NCI-H446 treated with DMSO at 0.1 percent for 48 hours (cell line): Measurements from ENCODE around the gene NEK7.
A peak's percentile ranks its signal among the peaks of the same experiment; 100 is the strongest.

Experiments used
- DNase-seq: peaks from one replicate; lab custom pipeline; 2025; lab: John Stamatoyannopoulos, UW

The NEK7 gene

GRCh38 chr1:198143797-198144196 lies 13.0 kb upstream of the NEK7 start:
- no peak for DNase-seq

DNA sequence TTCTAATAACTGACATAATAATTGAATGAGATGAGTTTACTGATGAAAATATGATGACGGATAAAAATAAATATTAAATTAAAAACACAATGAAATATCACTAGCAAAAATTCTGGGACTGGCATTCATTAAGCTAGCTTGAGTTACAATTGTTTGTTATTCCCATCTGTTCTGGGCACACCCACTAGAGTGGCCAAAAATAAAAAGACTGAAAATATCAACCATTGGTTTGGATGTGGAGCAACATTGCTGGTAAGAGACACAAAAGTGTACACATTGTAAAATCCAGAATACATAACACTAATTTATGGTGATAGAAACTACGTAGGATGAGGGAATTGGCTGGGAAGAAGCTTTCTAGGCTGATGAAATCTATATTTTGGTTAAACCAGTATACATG lies 9.6 kb upstream of the NEK7 start:
- no peak for DNase-seq

- no peak for DNase-seq
These were observed 6.4 kb upstream of the NEK7 start for GRCh38 chr1:198150369-198150768.

DNA sequence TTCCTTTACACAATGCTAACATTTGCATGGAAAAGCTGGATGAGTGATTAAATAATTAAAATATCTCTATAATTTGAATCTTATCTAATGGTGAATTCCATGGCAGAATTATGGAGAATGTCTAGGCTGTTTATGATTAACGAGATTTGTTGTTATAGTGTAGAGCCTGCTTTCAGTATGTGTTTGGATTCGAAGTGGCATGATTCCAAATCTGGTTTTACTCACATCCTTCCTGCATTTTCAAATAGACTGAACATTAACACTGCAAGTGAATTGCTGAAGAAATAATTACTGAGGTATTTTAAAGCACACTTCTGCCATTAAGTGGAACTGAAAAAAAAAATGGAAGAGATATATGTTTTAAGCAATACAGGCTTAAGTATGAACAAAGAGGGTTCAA lies 5.1 kb upstream of the NEK7 start:
- DNase-seq, result no peak

DNA sequence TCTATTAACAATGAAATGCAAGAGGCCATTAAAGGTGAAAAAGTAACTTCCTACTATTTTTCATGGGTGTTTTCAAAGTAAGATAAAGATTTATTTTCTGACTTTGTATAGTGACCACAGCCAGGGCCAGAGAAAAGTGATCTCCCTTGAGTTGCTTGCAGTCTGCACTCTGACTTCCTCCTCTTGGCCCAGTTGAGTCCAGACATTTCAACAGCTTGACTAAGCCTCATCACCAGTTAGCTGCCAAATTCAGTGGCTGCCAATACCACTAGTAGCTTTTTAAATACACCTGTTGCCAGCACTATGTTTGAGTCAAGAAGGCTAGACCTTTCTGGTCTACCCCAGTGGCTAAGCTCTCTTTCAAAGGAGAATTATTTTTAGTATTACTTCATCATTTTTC lies 3.7 kb upstream of the NEK7 start:
- peak; percentile 53 for DNase-seq

DNA sequence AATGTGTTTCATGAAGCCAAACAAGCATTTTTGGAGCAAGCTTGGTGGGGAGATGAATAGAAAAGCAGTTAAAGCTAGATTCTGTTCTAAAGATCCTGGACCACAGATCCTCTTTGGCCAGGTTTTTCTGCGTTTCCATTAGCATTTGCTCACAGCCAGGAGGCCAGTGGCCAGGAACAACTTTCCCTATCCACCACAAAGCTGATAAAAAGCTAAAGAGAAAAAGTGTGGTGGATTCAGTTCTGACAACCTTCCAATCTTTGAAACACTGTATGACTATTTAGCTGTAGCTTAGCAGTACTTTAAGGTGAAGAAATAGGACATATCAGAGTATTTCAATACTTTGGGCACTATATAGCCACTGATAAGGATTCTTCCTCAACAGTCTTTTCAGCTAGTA lies 3.0 kb upstream of the NEK7 start:
- DNase-seq, result no peak

- DNase-seq, result peak; percentile 74
These were observed 1.5 kb upstream of the NEK7 start for GRCh38 chr1:198155253-198155652.

DNA sequence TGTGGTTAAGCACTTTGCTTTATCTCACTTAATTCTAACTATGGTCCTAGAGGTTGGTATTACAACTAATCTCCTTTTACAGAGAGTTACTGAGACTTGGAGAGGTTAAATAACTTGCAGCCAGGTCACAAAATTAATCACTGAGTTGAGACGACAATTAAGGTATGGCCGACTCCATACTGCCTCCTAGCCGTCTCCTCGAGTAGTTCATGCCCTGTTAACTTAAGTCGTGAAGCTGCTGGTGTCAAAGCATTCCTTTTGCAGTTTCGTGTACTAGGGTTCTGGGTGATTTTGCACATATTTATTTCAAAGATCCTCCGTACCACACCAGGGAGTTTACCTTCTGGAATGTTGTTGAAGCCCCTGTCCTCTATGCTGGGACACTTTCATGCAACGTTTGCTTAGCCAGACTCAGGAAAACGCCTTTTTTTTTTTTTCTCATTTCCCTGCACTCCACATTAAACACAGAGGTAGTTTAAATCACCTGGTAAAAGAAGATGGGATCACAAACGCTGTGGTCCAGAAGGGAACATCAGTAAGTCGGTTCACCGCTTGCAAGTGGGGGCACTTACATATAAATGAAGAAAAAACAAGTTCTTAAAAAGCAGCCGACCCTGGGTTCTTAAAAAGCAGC lies 570 bp upstream of the NEK7 start:
- peak; percentile 64 for DNase-seq

DNA sequence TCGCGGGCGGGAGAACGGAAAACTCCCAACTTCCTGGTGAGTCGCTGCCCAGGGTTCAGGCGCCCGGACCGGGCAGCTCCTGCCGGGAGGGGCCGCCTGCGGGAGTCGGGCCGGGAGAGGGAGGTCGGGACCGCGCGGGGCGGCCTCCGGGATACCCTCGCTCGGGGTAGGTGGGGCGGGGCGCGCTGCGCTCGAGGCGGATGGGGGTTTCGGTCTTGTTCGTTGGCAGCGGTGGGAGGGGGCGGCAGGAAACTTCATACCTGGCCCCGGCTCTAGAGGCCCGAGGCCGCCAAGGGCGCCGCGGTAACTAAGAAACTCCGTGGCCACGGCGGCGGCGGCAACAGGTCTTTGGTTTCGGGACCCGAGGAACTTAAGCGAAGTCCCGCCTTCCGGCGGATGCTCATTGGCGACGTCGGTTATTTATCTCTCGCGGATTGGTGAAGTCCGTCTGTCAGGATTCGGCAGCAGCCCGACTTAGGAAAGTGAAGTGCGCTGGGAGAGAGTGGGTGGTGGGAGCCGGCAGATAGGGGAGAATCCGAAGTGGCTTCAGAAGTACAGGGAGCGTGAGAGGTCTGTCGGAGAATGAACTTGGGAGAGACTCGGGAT lies 546 bp downstream of the NEK7 start:
- DNase-seq, result peak; percentile 89

- DNase-seq, result no peak
These were observed 1.3 kb downstream of the NEK7 start for GRCh38 chr1:198157847-198158725.

GRCh38 chr1:198158735-198159589 lies 2.2 kb downstream of the NEK7 start:
- DNase-seq, result peak; percentile 78

- no peak for DNase-seq
These were observed 3.4 kb downstream of the NEK7 start for GRCh38 chr1:198160222-198160621.

- no peak for DNase-seq
These were observed 4.3 kb downstream of the NEK7 start for GRCh38 chr1:198160946-198161614.

DNA sequence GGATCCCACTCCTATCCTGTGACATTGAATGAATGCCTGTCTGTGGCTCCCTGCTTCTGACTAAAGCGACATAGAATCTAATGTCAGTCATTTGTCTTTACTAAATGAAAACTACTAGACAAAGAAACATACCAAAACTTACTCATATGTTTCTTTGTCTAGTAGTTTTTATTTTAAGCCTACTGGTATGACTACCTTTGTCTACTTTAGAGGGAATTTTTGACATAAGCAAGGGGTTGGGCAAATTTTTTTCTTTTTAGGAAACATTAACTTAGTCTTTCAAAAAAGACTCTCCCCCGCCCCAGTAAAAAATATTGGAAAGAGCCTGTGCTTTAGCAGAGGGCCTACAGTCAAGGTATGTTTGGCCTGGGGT lies 4.9 kb downstream of the NEK7 start:
- DNase-seq, result no peak

- no peak for DNase-seq
These were observed 5.4 kb downstream of the NEK7 start for GRCh38 chr1:198162091-198162767.

- no peak for DNase-seq
These were observed 9.3 kb downstream of the NEK7 start for GRCh38 chr1:198165927-198166647.

DNA sequence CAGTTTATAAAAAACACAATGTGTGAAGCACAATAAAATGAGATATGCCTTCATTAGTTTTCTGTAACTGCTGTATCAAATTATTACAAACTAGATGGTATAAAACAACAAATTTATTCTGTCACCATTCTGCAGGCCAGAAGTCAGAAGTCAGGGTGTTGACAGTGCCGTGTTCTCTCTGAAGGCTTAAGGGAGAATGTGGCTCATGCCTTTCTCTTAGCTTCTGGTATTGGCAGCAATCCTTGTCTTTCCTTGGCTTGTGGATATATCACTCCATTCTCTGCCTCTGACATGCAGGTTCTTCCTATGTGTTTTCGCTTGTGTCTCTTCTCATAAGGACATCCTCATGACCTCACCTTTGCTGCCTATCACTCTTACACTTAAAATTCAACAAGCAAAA lies 10.1 kb downstream of the NEK7 start:
- no peak for DNase-seq

DNA sequence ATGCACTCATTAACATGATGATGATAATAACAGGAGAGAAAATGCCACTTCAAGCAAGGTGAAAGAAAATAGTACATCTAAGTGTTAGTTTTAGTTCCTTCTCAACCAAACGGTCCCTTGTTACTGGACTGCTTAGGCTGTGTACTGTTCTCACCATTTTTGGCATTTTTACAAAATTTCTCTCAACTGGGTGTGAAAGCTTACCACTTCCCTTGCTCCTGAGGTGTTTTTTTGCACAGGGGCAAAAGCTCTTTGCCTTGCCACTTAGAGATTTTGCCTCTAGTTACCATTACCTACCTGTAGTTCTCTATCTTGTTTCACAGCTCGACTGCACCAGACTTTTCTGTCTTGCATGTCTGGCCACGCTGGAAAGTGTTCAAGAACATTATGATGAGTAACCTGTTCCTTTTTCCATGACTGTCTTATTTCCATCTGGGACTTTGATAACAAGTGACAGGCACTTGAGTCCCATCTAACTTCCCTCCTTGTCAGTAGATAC lies 10.7 kb downstream of the NEK7 start:
- DNase-seq, result no peak

DNA sequence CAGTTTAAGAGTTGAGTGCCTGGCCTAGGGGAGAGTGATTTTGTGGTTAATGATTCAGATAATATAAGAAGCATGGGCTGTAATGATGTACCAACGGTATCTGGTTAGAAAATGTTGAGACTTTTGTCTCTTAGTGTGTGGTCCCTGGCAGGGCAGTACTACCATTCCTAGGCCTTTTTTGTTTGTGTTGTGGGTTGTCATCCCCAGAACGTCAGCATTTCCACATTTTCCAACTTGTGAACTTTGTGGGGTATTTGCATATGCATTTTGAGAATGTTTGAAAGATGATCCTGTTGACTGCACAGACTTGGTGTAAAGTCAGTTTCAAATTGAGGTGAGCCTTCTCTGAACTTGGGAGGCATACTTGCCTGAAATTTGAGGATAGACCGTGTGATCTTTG lies 11.4 kb downstream of the NEK7 start:
- DNase-seq, result no peak

DNA sequence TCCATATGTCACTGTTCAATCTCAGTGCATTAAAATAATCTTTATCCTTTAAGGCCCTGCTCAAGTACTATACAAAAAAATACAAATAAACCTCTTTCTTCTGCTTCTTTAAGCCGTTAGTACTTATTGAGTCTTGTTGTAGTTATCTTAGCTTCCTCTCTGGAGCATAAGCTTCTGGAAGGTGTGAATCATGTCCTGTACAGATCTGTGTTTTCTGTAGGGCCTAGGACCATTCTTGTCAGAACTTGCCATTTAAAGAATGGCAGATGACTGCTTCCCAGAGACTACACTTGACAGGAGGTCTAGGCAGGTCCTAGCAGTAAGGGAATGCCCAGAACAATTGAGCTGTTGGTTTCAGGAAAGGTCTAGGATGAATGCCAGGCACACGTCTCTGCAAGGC lies 12.9 kb downstream of the NEK7 start:
- no peak for DNase-seq
